GM18499 (cell line): ENCODE data around the gene C3orf70.

ENCODE experiments used
- ATAC-seq: cut with Tn5 transposase; IDR thresholded peaks from one replicate; pipeline ENCODE4 v1.9.1; 2021; ENCODE audit warnings: moderate number of reproducible peaks; ENCODE audit not compliant: insufficient read depth, unreplicated experiment

Gene C3orf70

DNA sequence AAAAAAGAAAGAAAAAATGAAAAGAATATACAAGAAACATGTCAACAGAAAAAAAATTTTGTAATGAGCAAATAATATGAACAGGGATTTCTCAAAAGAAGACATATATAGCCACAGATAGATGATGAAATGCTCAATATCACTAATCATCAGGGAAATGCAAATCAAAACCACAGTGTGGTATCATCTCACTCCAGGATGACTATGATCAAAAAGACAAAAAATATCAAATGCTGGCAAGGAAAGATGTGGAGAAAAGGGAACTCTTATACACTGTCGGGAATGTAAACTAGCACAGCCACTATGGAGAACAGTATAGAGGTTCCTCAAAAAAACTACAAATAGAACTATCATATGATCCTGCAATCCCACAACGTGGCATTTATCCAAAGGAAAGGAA, 94.1 kb downstream of the C3orf70 start:
- ATAC-seq = no peak

GRCh38 chr3:185057829-185058228, 95.0 kb downstream of the C3orf70 start:
- ATAC-seq = no peak

GRCh38 chr3:185056908-185057307, 96.0 kb downstream of the C3orf70 start:
- no peak for ATAC-seq

DNA sequence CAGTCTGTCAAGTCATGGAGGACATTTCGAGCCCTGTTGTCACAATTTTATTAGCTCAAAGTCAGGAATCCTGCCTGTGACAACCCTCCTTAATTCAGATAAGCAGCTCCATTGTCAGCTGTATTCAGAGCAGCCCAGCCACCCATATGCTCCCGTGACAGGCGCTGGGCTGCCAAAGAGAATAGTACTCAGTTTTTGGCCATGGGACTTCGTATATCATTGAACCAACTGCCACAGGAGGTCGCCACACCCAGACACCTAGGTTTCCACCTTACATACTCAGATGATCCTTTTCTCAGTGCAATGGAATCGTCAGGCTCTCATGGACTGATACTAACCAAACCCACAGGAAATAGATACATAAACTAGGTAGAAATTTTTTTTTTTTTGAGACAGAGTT, 100.2 kb downstream of the C3orf70 start:
- no peak for ATAC-seq

GRCh38 chr3:185051801-185052200, 101.1 kb downstream of the C3orf70 start:
- ATAC-seq = no peak

- no peak for ATAC-seq
Observed at GRCh38 chr3:185049710-185050109, 103.2 kb downstream of the C3orf70 start.

- ATAC-seq = no peak
Observed at GRCh38 chr3:185046603-185047002, 106.3 kb downstream of the C3orf70 start.

- ATAC-seq = no peak
Observed at GRCh38 chr3:185046164-185046515, 106.7 kb downstream of the C3orf70 start.

DNA sequence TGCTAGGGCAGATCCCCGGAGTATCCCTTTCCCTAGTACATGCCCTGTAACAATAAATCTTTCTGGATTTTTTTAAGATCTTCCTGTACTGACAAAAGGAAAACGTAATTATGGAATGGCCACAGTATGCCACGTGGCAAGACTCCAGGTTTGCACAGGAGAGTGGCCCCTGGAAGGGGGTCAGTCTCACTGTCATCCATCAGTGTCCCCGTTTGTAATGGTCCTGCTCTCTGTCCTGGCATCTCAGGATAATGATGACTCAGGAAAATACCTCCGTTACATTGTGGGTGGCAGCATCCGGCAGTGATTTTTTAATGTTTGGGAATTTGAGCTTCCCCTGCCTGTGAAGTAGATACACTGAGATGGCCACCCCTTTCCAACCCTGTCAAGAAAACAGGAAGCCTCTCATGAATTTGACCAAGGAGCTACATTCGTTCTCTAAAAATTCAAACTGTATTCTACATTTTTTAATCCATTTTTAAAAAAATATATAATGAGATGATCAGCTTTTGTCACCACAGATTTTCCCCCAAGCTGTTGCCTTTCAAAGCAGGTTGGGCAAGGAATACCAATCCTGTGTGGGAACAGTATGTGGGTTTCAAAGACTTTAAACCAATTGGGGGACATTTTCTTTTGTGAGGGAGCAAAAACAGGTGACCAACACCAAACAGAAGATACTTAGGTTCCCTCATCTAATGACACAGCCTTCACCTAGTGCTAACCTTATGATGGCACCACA, 110.4 kb downstream of the C3orf70 start:
- no peak for ATAC-seq

- no peak for ATAC-seq
Observed at GRCh38 chr3:185041540-185041939, 111.3 kb downstream of the C3orf70 start.

GRCh38 chr3:185040425-185040824, 112.4 kb downstream of the C3orf70 start:
- ATAC-seq = no peak

GRCh38 chr3:185037801-185038200, 115.1 kb downstream of the C3orf70 start:
- no peak for ATAC-seq

GRCh38 chr3:185030951-185031350, 121.9 kb downstream of the C3orf70 start:
- ATAC-seq = no peak

GRCh38 chr3:185030399-185030798, 122.5 kb downstream of the C3orf70 start:
- no peak for ATAC-seq

- ATAC-seq = no peak
Observed at GRCh38 chr3:185029086-185029485, 123.8 kb downstream of the C3orf70 start.

GRCh38 chr3:185028121-185028520, 124.7 kb downstream of the C3orf70 start:
- no peak for ATAC-seq
